ENCODE measurements around the gene GOLGB1.

The GOLGB1 gene

DNA sequence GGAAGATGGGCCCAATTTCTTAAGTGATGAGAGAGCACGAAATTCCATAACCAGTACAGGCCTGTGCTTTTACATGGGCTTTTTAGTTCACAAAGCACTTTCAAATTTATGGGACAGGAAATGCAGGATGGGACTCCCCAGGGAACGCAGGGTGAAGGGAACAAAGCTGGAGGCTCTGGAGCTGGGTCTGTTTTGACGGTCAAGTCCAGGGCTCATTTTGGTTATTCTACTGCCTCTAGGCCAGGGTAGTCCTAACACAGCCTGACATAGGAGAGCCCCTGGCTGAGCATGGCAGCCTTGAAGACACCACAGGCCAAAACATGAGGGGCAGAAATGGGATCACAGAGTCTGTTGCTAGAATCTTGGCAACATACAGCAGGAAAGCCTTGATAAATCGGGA, 122.3 kb downstream of the GOLGB1 start:
- no peak overlapping the region for H3K4me3 ChIP-seq (ENCODE audit: low read depth, low read length)
- H3K9ac ChIP-seq (ENCODE audit: low read length) = no peak overlapping the region
- no peaks in the 10 kb centered on the region for H3K9me3 ChIP-seq (ENCODE audit: control insufficient read depth, insufficient read depth, low read depth, low read length)
- H3K27ac ChIP-seq (ENCODE audit: low read depth, low read length) = no peak overlapping the region
- H3K36me3 ChIP-seq (ENCODE audit: control insufficient read depth, insufficient read depth, low read length) = no peaks in the 10 kb centered on the region
- H3K4me1 ChIP-seq (ENCODE audit: control insufficient read depth, insufficient read depth, low read length) = peaks cover 13% of the 10 kb centered on the region
- no peaks in the 10 kb centered on the region for H3K27me3 ChIP-seq (ENCODE audit: control insufficient read depth, insufficient read depth, low read length)

DNA sequence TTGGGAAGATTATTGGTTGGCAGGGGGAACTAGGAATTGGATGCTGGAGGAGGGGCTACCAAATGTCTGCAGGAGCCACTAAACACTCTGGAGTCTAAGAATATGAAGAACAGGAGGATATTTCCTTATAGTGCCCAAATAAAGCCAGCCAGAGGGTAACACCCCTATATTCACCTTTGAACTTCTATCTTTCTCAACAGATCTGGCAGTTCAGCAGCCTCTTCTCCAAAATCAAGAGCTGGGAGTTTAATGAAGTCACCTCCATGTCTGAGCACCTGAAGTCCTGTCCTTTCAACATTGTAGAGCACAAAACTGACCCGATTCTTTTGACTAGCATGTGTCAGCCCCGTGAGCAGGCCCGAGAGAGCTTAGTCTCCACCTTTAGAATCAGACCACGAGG, 123.0 kb downstream of the GOLGB1 start:
- Histone ChIP-seq H3K4me1 (ENCODE audit: control insufficient read depth, insufficient read depth, low read length) (peaks cover 13% of the 10 kb centered on the region), H3K9ac (ENCODE audit: low read length) (no peak overlapping the region), H3K9me3 (ENCODE audit: control insufficient read depth, insufficient read depth, low read depth, low read length) (no peaks in the 10 kb centered on the region), H3K27ac (ENCODE audit: low read depth, low read length) (no peak overlapping the region), H3K4me3 (ENCODE audit: low read depth, low read length) (no peak overlapping the region), H3K36me3 (ENCODE audit: control insufficient read depth, insufficient read depth, low read length) (no peaks in the 10 kb centered on the region), H3K27me3 (ENCODE audit: control insufficient read depth, insufficient read depth, low read length) (no peaks in the 10 kb centered on the region)

DNA sequence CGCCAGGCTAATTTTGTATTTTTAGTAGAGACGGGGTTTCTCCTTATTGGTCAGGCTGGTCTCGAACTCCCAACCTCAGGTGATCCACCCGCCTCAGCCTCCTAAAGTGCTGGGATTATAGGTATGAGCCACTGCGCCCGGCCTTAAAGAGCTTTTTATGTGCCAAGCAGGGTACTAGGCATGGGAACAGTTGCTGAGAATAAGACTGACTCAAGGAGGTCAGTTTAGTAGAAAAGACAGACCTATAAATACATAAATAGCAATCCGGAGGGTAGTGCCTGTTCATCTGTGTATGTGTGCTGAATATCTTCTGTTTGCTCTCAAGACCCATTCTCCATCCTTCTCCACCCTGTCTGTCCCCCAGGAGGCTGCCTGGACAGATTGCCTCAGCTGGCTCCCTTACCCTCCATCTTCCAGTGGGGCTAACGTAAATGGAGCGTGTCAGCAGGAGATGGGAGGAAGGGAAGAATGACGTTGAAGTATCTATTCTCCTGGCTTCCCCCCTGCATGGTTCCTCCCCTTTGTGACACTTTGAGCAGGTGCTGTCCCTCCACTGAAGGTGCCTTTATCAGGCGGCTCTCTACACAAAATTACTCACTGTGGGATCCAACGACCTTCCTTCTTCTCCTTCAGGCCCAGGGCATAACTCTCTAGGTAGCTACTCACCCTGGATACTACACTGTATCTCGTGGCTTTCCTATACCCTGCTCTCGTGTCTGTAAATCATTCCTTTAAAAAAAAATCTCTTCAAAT, 125.2 kb downstream of the GOLGB1 start:
- no peaks in the 10 kb centered on the region for H3K36me3 ChIP-seq (ENCODE audit: control insufficient read depth, insufficient read depth, low read length)
- peaks cover 13% of the 10 kb centered on the region for H3K4me1 ChIP-seq (ENCODE audit: control insufficient read depth, insufficient read depth, low read length)
- no peak overlapping the region for H3K9ac ChIP-seq (ENCODE audit: low read length)
- H3K9me3 ChIP-seq (ENCODE audit: control insufficient read depth, insufficient read depth, low read depth, low read length) = no peaks in the 10 kb centered on the region
- no peak overlapping the region for H3K27ac ChIP-seq (ENCODE audit: low read depth, low read length)
- no peaks in the 10 kb centered on the region for H3K27me3 ChIP-seq (ENCODE audit: control insufficient read depth, insufficient read depth, low read length)
- H3K4me3 ChIP-seq (ENCODE audit: low read depth, low read length) = no peak overlapping the region

DNA sequence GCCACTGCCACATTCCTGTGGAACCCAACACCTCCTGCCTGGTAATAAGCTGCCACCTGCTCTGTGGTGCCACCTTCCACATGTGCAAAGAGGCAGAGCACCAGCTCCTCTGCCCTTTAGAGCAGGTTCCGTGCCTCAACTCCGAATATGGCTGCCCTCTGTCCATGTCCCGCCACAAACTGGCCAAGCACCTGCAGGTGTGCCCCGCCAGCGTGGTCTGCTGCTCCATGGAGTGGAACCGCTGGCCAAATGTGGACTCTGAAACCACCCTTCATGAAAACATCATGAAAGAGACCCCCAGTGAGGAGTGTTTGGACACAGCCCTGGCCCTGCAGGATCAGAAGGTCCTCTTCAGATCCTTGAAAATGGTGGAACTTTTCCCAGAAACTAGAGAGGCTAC, 128.1 kb downstream of the GOLGB1 start:
- peaks cover 5% of the 10 kb centered on the region for H3K4me1 ChIP-seq (ENCODE audit: control insufficient read depth, insufficient read depth, low read length)
- H3K9me3 ChIP-seq (ENCODE audit: control insufficient read depth, insufficient read depth, low read depth, low read length) = no peaks in the 10 kb centered on the region
- H3K4me3 ChIP-seq (ENCODE audit: low read depth, low read length) = no peak overlapping the region
- H3K27ac ChIP-seq (ENCODE audit: low read depth, low read length) = no peak overlapping the region
- no peaks in the 10 kb centered on the region for H3K27me3 ChIP-seq (ENCODE audit: control insufficient read depth, insufficient read depth, low read length)
- no peak overlapping the region for H3K9ac ChIP-seq (ENCODE audit: low read length)
- H3K36me3 ChIP-seq (ENCODE audit: control insufficient read depth, insufficient read depth, low read length) = no peaks in the 10 kb centered on the region

DNA sequence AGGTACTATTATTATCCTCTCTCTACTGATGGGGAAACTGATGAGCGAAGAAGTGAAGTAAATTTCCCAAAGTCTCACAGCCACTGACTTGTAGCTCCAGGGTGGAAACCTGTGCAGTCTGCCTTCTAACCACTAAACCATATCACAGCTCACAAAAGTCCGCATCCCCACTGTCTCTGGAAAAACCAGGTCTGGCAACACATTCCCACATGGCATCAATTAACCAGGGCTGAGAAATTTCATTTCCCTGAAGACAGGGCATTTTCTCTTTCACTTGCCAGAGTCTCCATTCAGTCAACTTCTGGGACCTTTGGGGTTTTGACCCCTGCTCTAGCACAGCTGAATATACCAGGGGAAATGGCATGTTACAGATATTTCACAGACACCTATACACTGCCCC, 129.8 kb downstream of the GOLGB1 start:
- Histone ChIP-seq H3K4me3 (ENCODE audit: low read depth, low read length) (no peak overlapping the region), H3K4me1 (ENCODE audit: control insufficient read depth, insufficient read depth, low read length) (peaks cover 5% of the 10 kb centered on the region), H3K27me3 (ENCODE audit: control insufficient read depth, insufficient read depth, low read length) (no peaks in the 10 kb centered on the region), H3K9me3 (ENCODE audit: control insufficient read depth, insufficient read depth, low read depth, low read length) (no peaks in the 10 kb centered on the region), H3K9ac (ENCODE audit: low read length) (no peak overlapping the region), H3K36me3 (ENCODE audit: control insufficient read depth, insufficient read depth, low read length) (no peaks in the 10 kb centered on the region), H3K27ac (ENCODE audit: low read depth, low read length) (no peak overlapping the region)

Measured in HUES6 (cell line).